GM23248 (cell line): ENCODE results near the gene TRIM26. TPM values are rescaled to one million over a fixed set of nuclear protein-coding genes. Genes with fewer than 3 reads are reported as not detected.
A peak's percentile ranks its signal among the peaks of the same experiment; 100 is the strongest.

Experiments used
- DNase-seq: peaks from one replicate; pipeline ENCODE4 v3.0.0-alpha.2; 2015
- H2AFZ ChIP-seq: fragments of 200-600 bp; sonication (generic); 2 replicates; pipeline ENCODE4 v1.6.1; 2016; ENCODE audit warnings: antibody characterized with exemption
- H3F3A ChIP-seq: fragments of 200-600 bp; sonication (generic); 2 replicates; pipeline ENCODE4 v1.6.1; 2016; ENCODE audit warnings: mild to moderate bottlenecking, antibody characterized with exemption, mixed run types; ENCODE audit not compliant: insufficient read depth
- H3K27ac ChIP-seq: fragments of 200-600 bp; sonication (generic); 2 replicates; pipeline ENCODE4 v1.5.1; 2016; ENCODE audit warnings: mild to moderate bottlenecking
- H3K27me3 ChIP-seq: fragments of 200-600 bp; sonication (generic); replicated peaks from 2 replicates; pipeline ENCODE4 v1.6.1; 2016; ENCODE audit warnings: mild to moderate bottlenecking; ENCODE audit not compliant: insufficient read depth
- H3K36me3 ChIP-seq: fragments of 200-600 bp; sonication (generic); 2 replicates; pipeline ENCODE4 v1.6.1; 2016; ENCODE audit warnings: low read depth, mild to moderate bottlenecking
- H3K4me1 ChIP-seq: fragments of 200-600 bp; sonication (generic); 2 replicates; pipeline ENCODE4 v1.6.1; 2016; ENCODE audit warnings: mild to moderate bottlenecking; ENCODE audit not compliant: insufficient read depth
- H3K4me2 ChIP-seq: fragments of 200-600 bp; sonication (generic); one replicate; pipeline ENCODE4 v1.6.1; 2016; ENCODE audit warnings: mild to moderate bottlenecking; ENCODE audit not compliant: unreplicated experiment
- H3K4me3 ChIP-seq: fragments of 200-600 bp; sonication (generic); 2 replicates; pipeline ENCODE4 v1.5.1; 2016; ENCODE audit warnings: mild to moderate bottlenecking
- H3K79me2 ChIP-seq: fragments of 200-600 bp; sonication (generic); 2 replicates; pipeline ENCODE4 v1.6.1; 2016; ENCODE audit warnings: mild to moderate bottlenecking; ENCODE audit not compliant: insufficient read depth
- H3K9ac ChIP-seq: fragments of 200-600 bp; sonication (generic); 2 replicates; pipeline ENCODE4 v1.6.1; 2016; ENCODE audit warnings: mild to moderate bottlenecking
- H3K9me2 ChIP-seq: fragments of 200-600 bp; sonication (generic); 2 replicates; pipeline ENCODE4 v1.6.1; 2016; ENCODE audit warnings: mixed run types, mild to moderate bottlenecking, moderate library complexity; ENCODE audit not compliant: insufficient read depth
- H3K9me3 ChIP-seq: fragments of 200-600 bp; sonication (generic); one replicate; pipeline ENCODE4 v1.6.1; 2017; ENCODE audit warnings: low read depth
- H4K20me1 ChIP-seq: fragments of 200-600 bp; sonication (generic); 2 replicates; pipeline ENCODE4 v1.6.0; 2016; ENCODE audit not compliant: insufficient read depth
- EZH2 ChIP-seq: fragments of 200-600 bp; sonication (generic); IDR thresholded peaks from 2 replicates; pipeline ENCODE4 v1.6.1; 2018; ENCODE audit warnings: antibody characterized with exemption, mild to moderate bottlenecking; ENCODE audit not compliant: insufficient read depth, poor library complexity, severe bottlenecking
- EZH2phosphoT487 ChIP-seq: fragments of 200-600 bp; sonication (generic); IDR thresholded peaks from 2 replicates; pipeline ENCODE4 v1.6.1; 2018; ENCODE audit warnings: antibody characterized with exemption, moderate library complexity, mild to moderate bottlenecking, low read depth; ENCODE audit not compliant: insufficient read depth
- WGBS, 2 experiments: methylation state at CpG; one replicate each; pipeline ENCODE4 v1.1.6; 2015 to 2017; ENCODE audit warnings: low lambda C conversion rate in 2 of 2, low coverage in 1 of 2; ENCODE audit errors: missing lambda C conversion rate in 2 of 2; 5-methylcytosine and 5-hydroxymethylcytosine counted together
- in situ Hi-C: fragments of 300-500 bp; cut with MboI; formaldehyde crosslinking; loops from 2 replicates; pipeline ENCODE4 v1.15.0; 2020
- polyA plus RNA-seq: library from polyadenylated mRNA; unstranded; fragments of >200 nt; fragmentation: Nextera tagmentation; extraction: Ambion mirVana; gene quantifications from 2 replicates; pipeline ENCODE4 v1.2.1, GENCODE V29; 2016
- total RNA-seq: library from RNA; depleted of rRNA; stranded (reverse); fragments of >200 nt; shearing (Covaris generic); gene quantifications from 2 replicates; pipeline ENCODE4 v1.2.3, GENCODE V29; 2014

Gene TRIM26
- total and polyA plus RNA-seq, 2 experiments from 2014 or later: 22.9 to 30.7 TPM

GRCh38 chr6:30244560-30244959, 31.4 kb upstream of the TRIM26 start:
- TF ChIP-seq EZH2phosphoT487 (no peak), EZH2 (no peak)

DNA sequence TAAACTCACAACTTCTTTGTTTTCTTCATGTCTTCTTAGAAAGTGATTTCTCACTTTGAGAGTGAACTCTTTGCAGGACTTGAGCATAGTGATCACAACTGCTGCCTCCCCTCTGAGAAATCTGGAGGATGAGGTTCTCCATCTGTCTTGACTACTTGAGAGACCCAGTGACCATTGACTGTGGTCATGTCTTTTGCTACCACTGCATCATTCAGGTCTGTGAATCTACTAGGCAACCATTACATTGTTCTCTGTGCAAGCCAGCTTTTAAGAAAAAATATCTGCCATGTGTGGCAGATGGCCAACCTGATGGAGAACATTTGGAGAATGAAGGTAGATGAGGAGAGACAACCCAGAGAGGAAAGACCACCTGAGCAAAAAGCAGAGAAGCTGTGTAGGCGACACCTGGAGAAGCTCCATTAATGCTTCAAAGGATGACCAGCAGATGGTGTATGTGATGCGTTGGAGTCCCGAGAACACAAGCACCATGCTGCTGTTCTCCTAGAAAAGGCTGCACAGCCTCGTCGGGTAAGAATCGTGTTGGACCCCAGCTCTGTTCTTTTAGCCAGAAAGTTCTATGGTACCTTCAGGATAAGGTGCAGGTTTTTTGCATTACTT, 25.1 kb upstream of the TRIM26 start:
- H3K27ac ChIP-seq: no peak overlapping the region
- in situ Hi-C loops: no loop called here
- H3K9me3 ChIP-seq: no peaks in the 10 kb centered on the region
- H3K4me1 ChIP-seq: no peaks in the 10 kb centered on the region
- H3K4me2 ChIP-seq: no peak overlapping the region
- no peak overlapping the region for H3K4me3 ChIP-seq
- peak; percentile 42 for DNase-seq
- H3K36me3 ChIP-seq: no peaks in the 10 kb centered on the region
- no peak overlapping the region for H3K9ac ChIP-seq
- TF ChIP-seq EZH2phosphoT487: no peak
- TF ChIP-seq EZH2: no peak
- no peak overlapping the region for H2AFZ ChIP-seq
- no peaks in the 10 kb centered on the region for H3K79me2 ChIP-seq
- no peaks in the 10 kb centered on the region for H4K20me1 ChIP-seq
- H3K9me2 ChIP-seq: no peaks in the 10 kb centered on the region
- WGBS, 2 experiments: 32 to 42% methylated on average over 6 of the region's 6 CpGs
- no peaks in the 10 kb centered on the region for H3F3A ChIP-seq
- H3K27me3 ChIP-seq: peaks cover 5% of the 10 kb centered on the region; the same call in 1 of the 2 replicates

More at GRCh38 chr6:30244560-30244959, 31.4 kb upstream of the TRIM26 start:
- H3F3A ChIP-seq: no peaks in the 10 kb centered on the region
- no peak overlapping the region for H2AFZ ChIP-seq
- H3K36me3 ChIP-seq: no peaks in the 10 kb centered on the region
- H3K9ac ChIP-seq: no peak overlapping the region
- WGBS, 2 experiments: 60 to 65% methylated on average over 3 of the region's 3 CpGs
- no peaks in the 10 kb centered on the region for H3K79me2 ChIP-seq
- no peak overlapping the region for H3K27ac ChIP-seq
- H3K4me1 ChIP-seq: no peaks in the 10 kb centered on the region
- H4K20me1 ChIP-seq: no peaks in the 10 kb centered on the region
- H3K9me3 ChIP-seq: no peaks in the 10 kb centered on the region
- H3K4me2 ChIP-seq: no peak overlapping the region
- H3K4me3 ChIP-seq: no peak overlapping the region
- no peaks in the 10 kb centered on the region for H3K9me2 ChIP-seq
- DNase-seq: no peak
- in situ Hi-C loops: no loop called here
- no peaks in the 10 kb centered on the region for H3K27me3 ChIP-seq

- 0 to 2% methylated on average over 2 of the region's 2 CpGs for WGBS, 2 experiments
Measured at GRCh38 chr6:30234356-30234755, 21.1 kb upstream of the TRIM26 start.

DNA sequence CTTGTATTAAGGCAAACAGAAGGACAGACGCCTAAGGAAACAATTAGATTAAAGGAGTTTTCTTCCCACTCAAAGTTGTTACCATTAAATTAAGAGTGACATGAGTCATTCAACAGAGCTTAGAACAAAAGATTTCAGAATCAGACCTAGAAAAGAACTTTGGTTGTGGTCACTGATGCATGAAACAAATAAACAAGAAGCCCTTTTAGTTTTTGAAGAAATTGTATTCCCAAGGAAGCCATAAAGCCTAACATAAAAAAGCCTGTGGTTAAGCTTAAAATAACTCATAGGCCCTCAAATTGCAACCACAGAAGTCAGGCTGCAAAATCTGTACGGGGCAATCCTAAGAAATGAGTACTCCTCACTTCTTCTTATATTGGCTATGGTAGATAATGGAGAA, 17.9 kb upstream of the TRIM26 start:
- in situ Hi-C loops: no loop called here
- no peak for DNase-seq
- Histone ChIP-seq H2AFZ (no peak overlapping the region), H3K27me3 (no peaks in the 10 kb centered on the region), H3K9me2 (no peaks in the 10 kb centered on the region), H3K4me2 (no peak overlapping the region), H3K36me3 (no peaks in the 10 kb centered on the region), H3F3A (no peaks in the 10 kb centered on the region), H3K4me3 (no peak overlapping the region), H4K20me1 (no peaks in the 10 kb centered on the region), H3K9ac (no peak overlapping the region), H3K79me2 (no peaks in the 10 kb centered on the region), H3K4me1 (no peaks in the 10 kb centered on the region), H3K27ac (no peak overlapping the region), H3K9me3 (no peaks in the 10 kb centered on the region)
- TF ChIP-seq EZH2 (no peak), EZH2phosphoT487 (no peak)
- 50 to 54% methylated on average over 2 of the region's 2 CpGs for WGBS, 2 experiments

More at GRCh38 chr6:30234356-30234755, 21.1 kb upstream of the TRIM26 start:
- no peaks in the 10 kb centered on the region for H3K36me3 ChIP-seq
- H3K79me2 ChIP-seq: no peaks in the 10 kb centered on the region
- no peaks in the 10 kb centered on the region for H4K20me1 ChIP-seq
- H3K9me2 ChIP-seq: no peaks in the 10 kb centered on the region
- no peak overlapping the region for H3K4me2 ChIP-seq
- H3K9me3 ChIP-seq: no peaks in the 10 kb centered on the region
- in situ Hi-C loops: no loop called here
- H3F3A ChIP-seq: no peaks in the 10 kb centered on the region
- H3K4me1 ChIP-seq: no peaks in the 10 kb centered on the region
- H3K27ac ChIP-seq: no peak overlapping the region
- peak; percentile 52 for DNase-seq
- H3K4me3 ChIP-seq: no peak overlapping the region
- H2AFZ ChIP-seq: no peak overlapping the region
- TF ChIP-seq EZH2 (no peak), EZH2phosphoT487 (no peak)
- H3K27me3 ChIP-seq: peaks cover 5% of the 10 kb centered on the region; the same call in 1 of the 2 replicates
- no peak overlapping the region for H3K9ac ChIP-seq
